HL-60 (cell line): Measurements from ENCODE around the gene HS6ST3.

Experiments
- DNase-seq, 2 experiments: peaks; one replicate each; pipeline ENCODE4 v3.0.0-alpha.2; 2010 to 2020; ENCODE audit warnings: low read depth in 1 of 2, low spot score in 1 of 2
- H3K27ac ChIP-seq: fragments of 250-450 bp; sonication (Bioruptor Pico); replicated peaks from 2 replicates; pipeline ENCODE4 v1.5.1; 2020; ENCODE audit warnings: mild to moderate bottlenecking, moderate library complexity
- H3K27me3 ChIP-seq: fragments of 250-450 bp; sonication (Bioruptor Pico); 2 replicates; pipeline ENCODE4 v1.5.1; 2021; ENCODE audit warnings: mild to moderate bottlenecking, moderate library complexity; ENCODE audit not compliant: insufficient read depth, poor library complexity, severe bottlenecking
- H3K4me3 ChIP-seq: replicated peaks from 2 replicates; pipeline ENCODE4 v1.5.1; 2011; ENCODE audit warnings: mild to moderate bottlenecking, control low read depth, low read length; ENCODE audit not compliant: insufficient read depth
- GABPA ChIP-seq: IDR thresholded peaks from 2 replicates; pipeline ENCODE4 v1.6.1; 2012; ENCODE audit warnings: low read depth
- POLR2AphosphoS5 ChIP-seq: IDR thresholded peaks from 2 replicates; pipeline ENCODE4 v1.6.1; 2012; ENCODE audit warnings: low read depth
- SPI1 ChIP-seq: IDR thresholded peaks from 2 replicates; pipeline ENCODE4 v1.6.1; 2012; ENCODE audit warnings: low read depth, mild to moderate bottlenecking, borderline replicate concordance
- TF ChIP-seq, protein P1 (sequence below): IDR thresholded peaks from one replicate; pipeline ENCODE4 v1.5.1; 2011; ENCODE audit warnings: low read length, control low read depth, inconsistent platforms; ENCODE audit not compliant: insufficient read depth
- TF ChIP-seq, protein P2 (sequence below): IDR thresholded peaks from 2 replicates; pipeline ENCODE4 v1.6.1; 2012; ENCODE audit warnings: low read depth; ENCODE audit not compliant: insufficient replicate concordance

Gene HS6ST3

DNA sequence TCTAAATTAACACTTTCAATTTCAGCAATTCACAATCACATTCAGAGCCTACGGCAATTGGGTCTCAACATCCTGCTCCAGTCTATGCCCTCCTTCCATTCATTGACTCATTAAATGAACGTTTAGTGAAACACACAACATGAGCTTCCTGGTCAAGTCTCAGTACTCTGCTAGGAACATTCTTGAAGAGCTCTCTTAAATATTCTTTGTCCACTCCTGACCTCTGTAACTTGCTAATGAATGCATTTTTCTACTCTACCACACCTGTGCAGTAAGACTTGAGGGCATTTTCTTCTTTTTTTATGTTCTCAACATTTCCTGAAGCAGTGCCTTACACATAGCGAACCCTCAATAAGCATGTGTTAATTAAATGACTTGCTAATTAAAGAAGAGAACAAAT lies 735.7 kb downstream of the HS6ST3 start:
- Histone ChIP-seq H3K4me3 (no peak overlapping the region), H3K27ac (no peak overlapping the region), H3K27me3 (peaks cover 2% of the 10 kb centered on the region)
- TF ChIP-seq, protein P1, sequence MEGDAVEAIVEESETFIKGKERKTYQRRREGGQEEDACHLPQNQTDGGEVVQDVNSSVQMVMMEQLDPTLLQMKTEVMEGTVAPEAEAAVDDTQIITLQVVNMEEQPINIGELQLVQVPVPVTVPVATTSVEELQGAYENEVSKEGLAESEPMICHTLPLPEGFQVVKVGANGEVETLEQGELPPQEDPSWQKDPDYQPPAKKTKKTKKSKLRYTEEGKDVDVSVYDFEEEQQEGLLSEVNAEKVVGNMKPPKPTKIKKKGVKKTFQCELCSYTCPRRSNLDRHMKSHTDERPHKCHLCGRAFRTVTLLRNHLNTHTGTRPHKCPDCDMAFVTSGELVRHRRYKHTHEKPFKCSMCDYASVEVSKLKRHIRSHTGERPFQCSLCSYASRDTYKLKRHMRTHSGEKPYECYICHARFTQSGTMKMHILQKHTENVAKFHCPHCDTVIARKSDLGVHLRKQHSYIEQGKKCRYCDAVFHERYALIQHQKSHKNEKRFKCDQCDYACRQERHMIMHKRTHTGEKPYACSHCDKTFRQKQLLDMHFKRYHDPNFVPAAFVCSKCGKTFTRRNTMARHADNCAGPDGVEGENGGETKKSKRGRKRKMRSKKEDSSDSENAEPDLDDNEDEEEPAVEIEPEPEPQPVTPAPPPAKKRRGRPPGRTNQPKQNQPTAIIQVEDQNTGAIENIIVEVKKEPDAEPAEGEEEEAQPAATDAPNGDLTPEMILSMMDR: no peak
- no peak for TF ChIP-seq GABPA
- no peak for TF ChIP-seq POLR2AphosphoS5
- TF ChIP-seq SPI1: no peak
- TF ChIP-seq, protein P2, sequence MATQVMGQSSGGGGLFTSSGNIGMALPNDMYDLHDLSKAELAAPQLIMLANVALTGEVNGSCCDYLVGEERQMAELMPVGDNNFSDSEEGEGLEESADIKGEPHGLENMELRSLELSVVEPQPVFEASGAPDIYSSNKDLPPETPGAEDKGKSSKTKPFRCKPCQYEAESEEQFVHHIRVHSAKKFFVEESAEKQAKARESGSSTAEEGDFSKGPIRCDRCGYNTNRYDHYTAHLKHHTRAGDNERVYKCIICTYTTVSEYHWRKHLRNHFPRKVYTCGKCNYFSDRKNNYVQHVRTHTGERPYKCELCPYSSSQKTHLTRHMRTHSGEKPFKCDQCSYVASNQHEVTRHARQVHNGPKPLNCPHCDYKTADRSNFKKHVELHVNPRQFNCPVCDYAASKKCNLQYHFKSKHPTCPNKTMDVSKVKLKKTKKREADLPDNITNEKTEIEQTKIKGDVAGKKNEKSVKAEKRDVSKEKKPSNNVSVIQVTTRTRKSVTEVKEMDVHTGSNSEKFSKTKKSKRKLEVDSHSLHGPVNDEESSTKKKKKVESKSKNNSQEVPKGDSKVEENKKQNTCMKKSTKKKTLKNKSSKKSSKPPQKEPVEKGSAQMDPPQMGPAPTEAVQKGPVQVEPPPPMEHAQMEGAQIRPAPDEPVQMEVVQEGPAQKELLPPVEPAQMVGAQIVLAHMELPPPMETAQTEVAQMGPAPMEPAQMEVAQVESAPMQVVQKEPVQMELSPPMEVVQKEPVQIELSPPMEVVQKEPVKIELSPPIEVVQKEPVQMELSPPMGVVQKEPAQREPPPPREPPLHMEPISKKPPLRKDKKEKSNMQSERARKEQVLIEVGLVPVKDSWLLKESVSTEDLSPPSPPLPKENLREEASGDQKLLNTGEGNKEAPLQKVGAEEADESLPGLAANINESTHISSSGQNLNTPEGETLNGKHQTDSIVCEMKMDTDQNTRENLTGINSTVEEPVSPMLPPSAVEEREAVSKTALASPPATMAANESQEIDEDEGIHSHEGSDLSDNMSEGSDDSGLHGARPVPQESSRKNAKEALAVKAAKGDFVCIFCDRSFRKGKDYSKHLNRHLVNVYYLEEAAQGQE: no peak
- DNase-seq: no peak

DNA sequence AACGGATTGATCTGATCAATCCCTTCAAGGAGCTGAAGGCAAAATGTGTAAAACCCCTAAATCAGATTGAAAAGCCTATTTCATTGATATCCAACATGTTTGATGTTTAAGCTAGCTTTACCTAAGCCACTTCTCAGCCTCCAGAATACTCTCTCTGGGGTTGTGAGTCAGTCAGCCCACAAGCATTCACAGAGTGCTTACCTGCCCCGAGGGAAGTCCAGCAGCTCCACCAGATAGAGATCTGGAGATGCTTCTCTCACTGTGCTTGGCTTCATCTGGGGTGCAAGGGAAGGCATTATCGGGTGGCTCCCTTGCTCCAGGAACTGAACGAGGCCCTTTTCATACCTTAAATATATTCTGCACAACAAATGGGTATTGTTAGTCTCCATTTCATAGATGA lies 744.7 kb downstream of the HS6ST3 start:
- H3K4me3 ChIP-seq: no peak overlapping the region
- H3K27me3 ChIP-seq: no peaks in the 10 kb centered on the region
- DNase-seq: no peak
- TF ChIP-seq, protein P2: no peak
- no peak for TF ChIP-seq POLR2AphosphoS5
- TF ChIP-seq SPI1: no peak
- TF ChIP-seq, protein P1: no peak
- TF ChIP-seq GABPA: no peak
- H3K27ac ChIP-seq: no peak overlapping the region

DNA sequence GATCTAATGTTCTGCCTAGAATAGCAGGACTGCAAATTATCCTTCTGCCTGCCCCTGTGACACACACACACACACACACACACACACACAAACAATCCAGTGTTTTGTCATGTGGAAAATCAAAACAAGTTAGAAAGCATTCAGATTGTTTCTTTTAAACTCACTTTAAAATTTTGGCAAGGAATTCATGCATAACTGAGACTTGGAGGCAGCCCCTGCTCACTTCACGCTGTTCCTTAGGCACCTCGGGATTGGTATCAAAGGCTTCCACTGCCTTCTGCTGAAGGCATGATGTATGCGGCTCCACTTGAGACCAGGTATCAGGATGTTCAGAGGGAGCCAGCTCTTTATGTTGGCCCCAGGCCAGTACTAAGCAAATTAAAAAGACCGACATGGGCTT lies 745.6 kb downstream of the HS6ST3 start:
- TF ChIP-seq, protein P2: no peak
- TF ChIP-seq SPI1 (no peak), POLR2AphosphoS5 (no peak), GABPA (no peak)
- TF ChIP-seq, protein P1: no peak
- no peak for DNase-seq
- Histone ChIP-seq H3K27ac (no peak overlapping the region), H3K4me3 (no peak overlapping the region), H3K27me3 (no peaks in the 10 kb centered on the region)
